ENCODE results near the gene MUC20.
"Not testable (repeated sequence)": the region's sequence is repeated elsewhere in the genome, so short reads cannot be mapped to it uniquely, and the experiment has no call there.

Gene MUC20

GRCh38 chr3:195693428-195694216 lies 27.2 kb upstream of the MUC20 start:
- no peak for DNase-seq

- not testable (repeated sequence) for DNase-seq
Measured at GRCh38 chr3:195694217-195695076, 26.3 kb upstream of the MUC20 start.

DNA sequence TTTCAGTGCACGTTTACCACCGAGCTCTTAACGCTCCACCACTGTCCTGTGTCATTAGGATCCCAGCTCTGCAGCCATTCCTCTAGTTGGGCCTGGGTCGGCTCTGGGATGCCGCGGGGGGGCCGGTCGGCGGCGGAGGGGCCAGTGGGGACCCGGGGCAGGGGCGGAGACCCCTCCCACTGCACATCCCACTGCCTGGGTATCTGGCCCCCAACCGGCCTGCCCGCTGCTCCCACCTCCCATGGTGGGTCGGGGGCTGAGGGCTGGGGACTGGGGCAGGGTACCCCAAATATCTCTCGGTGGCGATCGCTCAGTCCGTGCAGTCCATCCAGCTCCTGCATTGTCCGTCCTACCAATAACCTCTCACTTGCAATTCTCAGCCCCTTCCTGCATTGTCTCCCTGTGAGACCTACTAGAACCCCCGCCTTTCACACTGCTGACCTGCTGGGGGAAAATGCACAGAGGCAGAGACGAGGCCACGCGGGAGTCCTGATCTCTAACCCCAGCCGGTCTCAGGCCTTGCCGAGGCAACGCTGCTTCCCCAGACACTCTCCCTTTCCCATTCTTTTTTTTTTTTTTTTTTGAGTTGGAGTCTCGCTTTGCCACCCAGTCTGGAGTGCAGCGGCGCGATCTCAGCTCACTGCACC lies 24.0 kb upstream of the MUC20 start:
- DNase-seq, result no peak

DNA sequence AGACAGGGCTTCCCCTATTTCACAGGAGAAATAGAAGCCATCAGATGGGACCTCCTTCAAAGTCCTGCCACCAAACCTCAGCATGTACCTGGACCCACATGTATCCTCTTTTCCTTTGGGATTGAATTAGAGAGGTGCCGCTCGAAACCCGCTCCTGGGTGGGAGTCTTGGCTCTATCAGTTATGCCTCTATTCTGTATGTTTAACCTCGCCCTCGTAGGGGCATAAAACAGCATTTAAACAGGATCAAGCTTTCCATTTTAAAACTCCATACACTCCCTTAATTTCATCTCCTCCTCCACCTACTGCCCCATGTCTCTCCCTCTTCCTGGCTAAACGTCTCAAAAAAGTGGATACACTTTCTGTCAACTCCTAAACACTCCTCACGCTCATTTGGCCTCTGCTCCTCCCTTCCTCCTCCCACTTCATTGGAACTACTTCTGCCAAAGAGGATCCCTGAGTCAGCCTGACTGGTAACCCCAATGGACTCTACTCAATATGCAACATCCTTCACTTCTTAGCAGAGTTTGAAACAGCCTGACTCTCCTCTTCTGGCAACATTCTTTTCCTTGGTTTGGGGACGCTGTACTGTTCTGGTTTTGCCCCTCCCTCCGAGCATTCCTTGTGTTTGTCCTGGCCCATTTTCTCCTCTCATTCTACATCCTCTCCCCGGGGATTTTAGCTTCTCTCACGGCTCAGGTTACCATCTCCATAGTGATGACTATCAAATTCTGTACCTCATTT lies 23.0 kb upstream of the MUC20 start:
- DNase-seq, result no peak

- DNase-seq, result no peak
Measured at GRCh38 chr3:195698325-195698646, 22.5 kb upstream of the MUC20 start.

- DNase-seq, result no peak
Measured at GRCh38 chr3:195698647-195699387, 22.0 kb upstream of the MUC20 start.

- DNase-seq, result no peak
Measured at GRCh38 chr3:195699388-195699771, 21.4 kb upstream of the MUC20 start.

GRCh38 chr3:195699860-195700259 lies 20.9 kb upstream of the MUC20 start:
- no peak for DNase-seq

GRCh38 chr3:195700319-195700718 lies 20.5 kb upstream of the MUC20 start:
- no peak for DNase-seq

DNA sequence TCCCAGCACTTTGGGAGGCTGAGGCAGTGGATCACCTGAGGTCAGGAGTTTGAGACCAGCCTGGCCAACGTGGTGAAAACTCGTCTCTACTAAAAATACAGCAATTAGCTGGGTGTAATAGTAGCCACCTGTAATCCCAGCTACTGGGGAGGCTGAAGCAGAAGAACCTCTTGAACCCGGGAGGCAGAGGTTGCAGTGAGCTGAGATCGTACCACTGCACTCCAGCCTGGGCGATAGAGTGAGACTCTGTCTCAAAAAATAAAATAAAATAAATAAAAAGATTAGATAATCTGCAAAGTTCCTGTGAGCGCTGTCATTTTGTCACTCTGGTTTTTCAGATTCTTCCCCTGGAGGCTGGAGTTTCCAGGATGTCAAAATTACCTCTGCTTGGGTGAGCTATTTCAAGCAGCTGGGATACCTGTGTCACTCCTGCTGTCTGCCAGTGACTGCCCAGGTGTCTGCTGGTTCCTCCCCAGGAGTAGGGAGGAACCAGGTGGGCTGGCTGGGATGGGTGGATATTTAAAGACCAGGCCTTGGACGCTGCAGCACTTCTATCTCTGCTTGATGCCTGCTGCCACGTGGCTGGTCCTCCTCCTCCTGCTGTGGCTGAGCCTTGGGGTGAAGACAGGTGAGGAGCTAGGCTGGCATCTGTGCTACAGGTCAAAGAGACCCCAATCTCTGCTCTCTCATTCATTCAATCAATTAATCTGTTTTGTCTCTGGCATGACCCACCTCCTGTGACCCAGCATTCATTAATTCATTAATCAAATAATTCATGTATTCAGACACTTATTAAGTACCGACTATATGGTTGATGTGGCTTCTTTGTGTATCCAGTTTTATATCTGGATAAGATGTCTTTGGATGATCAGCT lies 19.5 kb upstream of the MUC20 start:
- no peak for DNase-seq

DNA sequence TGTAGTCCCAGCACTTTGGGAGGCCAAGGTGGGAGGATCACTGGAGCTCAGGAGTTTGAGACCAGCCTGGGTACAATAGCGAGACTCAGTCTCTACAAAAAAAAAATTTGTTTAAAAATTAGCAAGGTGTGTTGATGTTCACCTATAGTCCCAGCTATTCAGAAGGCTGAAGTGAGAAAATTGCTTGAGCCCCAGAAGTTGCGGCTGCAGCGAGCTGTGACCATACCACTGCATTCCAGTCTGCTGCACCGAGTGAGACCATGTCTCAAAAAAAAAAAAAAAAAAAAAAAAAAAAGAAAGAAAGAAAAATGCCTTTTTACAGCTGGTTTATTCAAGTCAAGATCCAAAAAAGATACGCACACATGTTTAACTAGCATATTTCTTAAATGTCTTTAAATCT lies 17.0 kb upstream of the MUC20 start:
- no peak for DNase-seq

DNA sequence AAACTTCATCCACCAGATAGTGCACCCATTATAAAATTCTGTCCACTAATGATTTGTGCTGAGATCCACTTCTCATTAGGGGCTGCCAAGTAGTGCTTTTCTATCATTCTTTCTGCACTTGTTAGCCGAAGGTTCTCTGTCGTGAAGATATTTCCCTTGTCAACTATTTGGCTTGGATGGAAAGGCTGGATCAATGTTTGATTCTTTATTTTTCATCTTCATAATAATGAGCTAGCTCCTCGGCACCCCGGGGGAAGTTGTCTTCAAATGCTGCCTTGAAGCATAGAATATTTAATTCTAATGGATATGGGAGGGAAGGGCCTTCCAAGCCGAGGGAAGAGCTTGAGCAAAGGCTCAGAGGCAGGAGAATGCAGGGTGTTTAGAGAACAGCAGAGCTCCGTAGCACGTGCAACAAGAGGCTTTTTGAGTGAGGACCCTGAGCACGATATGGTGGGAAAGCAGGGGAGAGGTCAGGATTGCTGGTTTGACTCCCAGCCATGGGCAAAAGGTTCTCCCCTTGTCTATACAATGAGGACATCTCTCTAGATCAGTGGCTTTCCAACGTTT lies 16.3 kb upstream of the MUC20 start:
- DNase-seq, result no peak

- DNase-seq, result no peak
Measured at GRCh38 chr3:195705081-195705991, 15.4 kb upstream of the MUC20 start.

DNA sequence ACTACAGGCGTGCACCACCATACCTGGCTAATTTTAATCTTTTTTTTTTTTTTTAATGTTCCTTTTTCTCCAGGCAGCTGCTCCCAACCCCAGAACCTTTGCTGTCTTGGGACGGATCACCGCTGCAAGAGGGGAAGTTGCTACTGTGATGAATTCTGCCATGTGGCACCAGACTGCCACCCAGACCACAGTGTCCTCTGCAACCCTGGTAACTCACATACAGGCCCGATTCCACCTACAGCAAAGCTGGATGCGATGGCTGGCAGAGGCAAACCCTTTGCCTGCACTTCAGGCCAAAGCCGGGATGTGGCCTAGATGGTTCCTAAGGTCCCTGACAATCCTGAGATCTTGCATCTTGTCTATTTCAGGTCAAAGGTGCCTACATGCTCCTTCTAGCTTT lies 12.7 kb upstream of the MUC20 start:
- DNase-seq, result no peak

GRCh38 chr3:195708626-195709481 lies 11.9 kb upstream of the MUC20 start:
- DNase-seq, result no peak

GRCh38 chr3:195709676-195710085 lies 11.1 kb upstream of the MUC20 start:
- DNase-seq, result no peak

- DNase-seq, result not testable (repeated sequence)
Measured at GRCh38 chr3:195710126-195710905, 10.5 kb upstream of the MUC20 start.
